HFF-Myc (cell line): ENCODE data around the gene PLA2G4E.

Source experiments
- DNase-seq: peaks from one replicate; pipeline ENCODE4 v3.0.0-alpha.2; 2011; ENCODE audit warnings: low read depth; ENCODE audit errors: extremely low read depth
- H3K4me3 ChIP-seq: replicated peaks from 2 replicates; pipeline ENCODE4 v1.5.1; 2011; ENCODE audit warnings: low read depth, mild to moderate bottlenecking, control low read depth, low read length
- CTCF ChIP-seq: IDR thresholded peaks from 2 replicates; pipeline ENCODE4 v1.5.1; 2012; ENCODE audit warnings: mild to moderate bottlenecking, low read depth, low read length, control low read depth; ENCODE audit errors: missing control alignments

PLA2G4E gene

GRCh38 chr15:42035435-42035761 is 14.6 kb upstream of the PLA2G4E start:
- no peak for TF ChIP-seq CTCF
- no peak for DNase-seq
- no peak overlapping the region for H3K4me3 ChIP-seq

GRCh38 chr15:42034628-42035434 is 14.0 kb upstream of the PLA2G4E start:
- no peak overlapping the region for H3K4me3 ChIP-seq
- no peak for TF ChIP-seq CTCF
- DNase-seq, result no peak

- no peak for TF ChIP-seq CTCF
- no peak for DNase-seq
- H3K4me3 ChIP-seq, result no peak overlapping the region
Measured at GRCh38 chr15:42033214-42033873, 12.5 kb upstream of the PLA2G4E start.

- DNase-seq, result no peak
- no peak overlapping the region for H3K4me3 ChIP-seq
- no peak for TF ChIP-seq CTCF
Measured at GRCh38 chr15:42032376-42033213, 11.8 kb upstream of the PLA2G4E start.

GRCh38 chr15:42031198-42031915 is 10.5 kb upstream of the PLA2G4E start:
- no peak for DNase-seq
- no peak overlapping the region for H3K4me3 ChIP-seq
- no peak for TF ChIP-seq CTCF

- H3K4me3 ChIP-seq, result no peak overlapping the region
- no peak for TF ChIP-seq CTCF
Measured at GRCh38 chr15:42027521-42027920, 6.7 kb upstream of the PLA2G4E start.

More at GRCh38 chr15:42027521-42027920, 6.7 kb upstream of the PLA2G4E start:
- DNase-seq, result no peak
